Limb (tissue), 2 donors: ENCODE data around the gene ZCCHC10.
"Not testable (repeated sequence)": the region's sequence is repeated elsewhere in the genome, so short reads cannot be mapped to it uniquely, and the experiment has no call there.

Source experiments
- DNase-seq, 2 donors: peaks; one replicate each; pipeline ENCODE4 v3.0.0-alpha.2; 2016; ENCODE audit errors: extremely low spot score in 2 of 2

The ZCCHC10 gene

GRCh38 chr5:133025804-133026663, at the start of gene ZCCHC10:
TSS of gene ZCCHC10 (minus strand) at chr5:133026549. CDS start at chr5:133026537, 12 bp downstream.
- DNase-seq = peak; percentile 96

- no peak for DNase-seq
These were observed 49.5 kb upstream of the ZCCHC10 start for GRCh38 chr5:133075572-133076536.

- DNase-seq = no peak
These were observed 45.7 kb upstream of the ZCCHC10 start for GRCh38 chr5:133072021-133072420.

- no peak for DNase-seq
These were observed 39.7 kb upstream of the ZCCHC10 start for GRCh38 chr5:133066045-133066444.

- no peak for DNase-seq
These were observed 39.1 kb upstream of the ZCCHC10 start for GRCh38 chr5:133065471-133065870.

GRCh38 chr5:133063965-133064364, 37.6 kb upstream of the ZCCHC10 start:
- DNase-seq = no peak

- DNase-seq = no peak
These were observed 35.9 kb upstream of the ZCCHC10 start for GRCh38 chr5:133062276-133062675.

GRCh38 chr5:133059621-133060020, 33.3 kb upstream of the ZCCHC10 start:
- DNase-seq = no peak

GRCh38 chr5:133056891-133057290, 30.5 kb upstream of the ZCCHC10 start:
- DNase-seq = no peak

- no peak for DNase-seq
These were observed 28.5 kb upstream of the ZCCHC10 start for GRCh38 chr5:133054697-133055471.

- DNase-seq = no peak
These were observed 27.1 kb upstream of the ZCCHC10 start for GRCh38 chr5:133053448-133053847.

GRCh38 chr5:133052317-133053175, 26.2 kb upstream of the ZCCHC10 start:
- peak; percentile 19 to 68 for DNase-seq

GRCh38 chr5:133051542-133052316, 25.4 kb upstream of the ZCCHC10 start, which contains the start of gene HSPA4:
TSS of gene HSPA4 (plus strand) at chr5:133052013. CDS start at chr5:133052251, 238 bp downstream.
- peak; percentile 98 for DNase-seq

GRCh38 chr5:133051061-133051541, 24.8 kb upstream of the ZCCHC10 start:
- DNase-seq = peak in 1 of 2 donors; percentile 7

- no peak for DNase-seq
These were observed 24.2 kb upstream of the ZCCHC10 start for GRCh38 chr5:133050521-133050920.

- no peak for DNase-seq
These were observed 23.3 kb upstream of the ZCCHC10 start for GRCh38 chr5:133049726-133050048.

- peak in 1 of 2 donors; percentile 14 for DNase-seq
These were observed 22.8 kb upstream of the ZCCHC10 start for GRCh38 chr5:133048993-133049725.

GRCh38 chr5:133047404-133047803, 21.1 kb upstream of the ZCCHC10 start:
- no peak for DNase-seq

- not testable (repeated sequence) for DNase-seq
These were observed 20.2 kb upstream of the ZCCHC10 start for GRCh38 chr5:133046560-133046959.
